ENCODE results near the gene SLC35A5. TPM values are rescaled to one million over a fixed set of nuclear protein-coding genes. Genes with fewer than 3 reads are reported as not detected.

SLC35A5 gene
- total and polyA plus RNA-seq, 2 of the 8 experiments (the other 6 are each of a cell fraction or from before 2014, with no cell fraction given): 36.5 to 38.6 TPM

GRCh38 chr3:112561734-112562529, at the start of gene SLC35A5, which contains the start of gene ATG3 (continued):
- TF ChIP-seq CHD7 (IDR thresholded peaks at IDR 0.05; ENCODE audit: insufficient replicate concordance, low read length): no peak
- no peak; the same call in 1 of the 2 replicates for TF ChIP-seq CHD2 (IDR thresholded peaks at IDR 0.05; ENCODE audit: low read length)
- no peak for TF ChIP-seq BCL11A (IDR thresholded peaks at IDR 0.05; ENCODE audit: low read depth in 2 of 2, low read length in 2 of 2)
- no peak for TF ChIP-seq SUZ12 (IDR thresholded peaks at IDR 0.05; ENCODE audit: low read length)
- peak; percentile 85 for TF ChIP-seq E2F6 (IDR thresholded peaks at IDR 0.05)
- no peak for TF ChIP-seq CHD1 (IDR thresholded peaks at IDR 0.05; ENCODE audit: low read depth, low read length)
- TF ChIP-seq SIN3A (conservative IDR thresholded peaks at IDR 0.05 in 1 of 2, IDR thresholded peaks at IDR 0.05 in 1 of 2; ENCODE audit: low read depth in 1 of 2, low read length in 2 of 2): peak; percentile 87 to 93; a peak in 3 of 4 replicates
- TF ChIP-seq BACH1 (IDR thresholded peaks at IDR 0.05; ENCODE audit: low read length): no peak
- 0 out of 2 replicates have a peak, but pooled peaks have one; percentile 4 for TF ChIP-seq JUN (IDR thresholded peaks at IDR 0.05; ENCODE audit: low read depth, low read length)
